Neural cell (in vitro differentiated cells): ENCODE data around the gene CCDC196. TPM values are rescaled to one million over a fixed set of nuclear protein-coding genes. Genes with fewer than 3 reads are reported as not detected.

ENCODE experiments used
- H2AFZ ChIP-seq: fragments of 200-600, 300-800 bp; sonication (generic), shearing (Covaris generic); 2 replicates; pipeline ENCODE4 v1.6.0; 2014; ENCODE audit warnings: low read depth, mild to moderate bottlenecking, antibody characterized with exemption, low read length, moderate library complexity
- H3F3A ChIP-seq: fragments of 200-600 bp; shearing (Covaris generic); 2 replicates; pipeline ENCODE4 v1.6.1; 2016; ENCODE audit warnings: mild to moderate bottlenecking, moderate library complexity, mixed read lengths, antibody characterized with exemption, low read length; ENCODE audit not compliant: insufficient read depth, poor library complexity, severe bottlenecking
- H3K27ac ChIP-seq: fragments of 200-600, 300-800 bp; sonication (generic), shearing (Covaris generic); 2 replicates; pipeline ENCODE4 v1.5.1; 2014; ENCODE audit warnings: mild to moderate bottlenecking, low read length, moderate library complexity
- H3K27me3 ChIP-seq: fragments of 300-800, 200-600 bp; sonication (generic), shearing (Covaris generic); 2 replicates; pipeline ENCODE4 v1.6.0; 2014; ENCODE audit warnings: mild to moderate bottlenecking, low read depth, low read length, moderate library complexity; ENCODE audit not compliant: insufficient read depth
- H3K36me3 ChIP-seq: fragments of 300-800, 200-600 bp; sonication (generic), shearing (Covaris generic); 2 replicates; pipeline ENCODE4 v1.5.1; 2014; ENCODE audit warnings: mild to moderate bottlenecking, antibody characterized with exemption, low read length, moderate library complexity; ENCODE audit not compliant: insufficient read depth
- H3K4me2 ChIP-seq: fragments of 300-800, 200-600 bp; sonication (generic), shearing (Covaris generic); 2 replicates; pipeline ENCODE4 v1.6.0; 2014; ENCODE audit warnings: mild to moderate bottlenecking, low read length
- H3K4me3 ChIP-seq: fragments of 300-800, 200-600 bp; sonication (generic), shearing (Covaris generic); 2 replicates; pipeline ENCODE4 v1.5.1; 2014; ENCODE audit warnings: mild to moderate bottlenecking, low read length, moderate library complexity
- H3K79me2 ChIP-seq: fragments of 200-600 bp; shearing (Covaris generic); replicated peaks from 2 replicates; pipeline ENCODE4 v1.6.0; 2014; ENCODE audit warnings: mild to moderate bottlenecking, low read length, moderate library complexity; ENCODE audit not compliant: insufficient read depth
- H3K9ac ChIP-seq: fragments of 300-800, 200-600 bp; sonication (generic), shearing (Covaris generic); 2 replicates; pipeline ENCODE4 v1.6.1; 2016; ENCODE audit warnings: mild to moderate bottlenecking, low read length, mixed read lengths
- H3K9me2 ChIP-seq: fragments of 200-600 bp; shearing (Covaris generic); 2 replicates; pipeline ENCODE4 v1.6.1; 2016; ENCODE audit warnings: mild to moderate bottlenecking, low read length, mixed read lengths; ENCODE audit not compliant: insufficient read depth
- H3K9me3 ChIP-seq: fragments of 200-600, 300-800 bp; sonication (generic), shearing (Covaris generic); 2 replicates; pipeline ENCODE4 v1.6.1; 2016; ENCODE audit warnings: mild to moderate bottlenecking, mixed run types, low read length, moderate library complexity, mixed read lengths
- H4K20me1 ChIP-seq: fragments of 200-600 bp; shearing (Covaris generic); 2 replicates; pipeline ENCODE4 v1.6.1; 2016; ENCODE audit warnings: mild to moderate bottlenecking, mixed run types; ENCODE audit not compliant: insufficient read depth
- CTCF ChIP-seq: fragments of 450-650 bp; IDR thresholded peaks from 2 replicates; pipeline ENCODE4 v1.5.1; 2014; ENCODE audit warnings: antibody characterized with exemption, mild to moderate bottlenecking, moderate library complexity; ENCODE audit not compliant: poor library complexity, severe bottlenecking
- EP300 ChIP-seq: fragments of 450-650 bp; conservative IDR thresholded peaks from 2 replicates; pipeline ENCODE4 v1.6.1; 2014; ENCODE audit warnings: antibody characterized with exemption, mild to moderate bottlenecking, moderate library complexity; ENCODE audit not compliant: poor library complexity, severe bottlenecking
- EZH2 ChIP-seq: fragments of 200-600, 300-800 bp; shearing (Covaris generic), sonication (generic); IDR thresholded peaks from 2 replicates; pipeline ENCODE4 v1.6.1; 2014; ENCODE audit warnings: antibody characterized with exemption, low read length, borderline replicate concordance, mild to moderate bottlenecking; ENCODE audit not compliant: insufficient read depth, poor library complexity, severe bottlenecking
- MXI1 ChIP-seq: fragments of 450-650 bp; conservative IDR thresholded peaks from 2 replicates; pipeline ENCODE4 v1.6.1; 2014; ENCODE audit warnings: antibody characterized with exemption, mild to moderate bottlenecking; ENCODE audit not compliant: poor library complexity, severe bottlenecking
- POLR2AphosphoS5 ChIP-seq: IDR thresholded peaks from 2 replicates; pipeline ENCODE4 v1.6.1; 2012
- RAD21 ChIP-seq: fragments of 450-650 bp; conservative IDR thresholded peaks from 2 replicates; pipeline ENCODE4 v1.6.1; 2014; ENCODE audit warnings: antibody characterized with exemption, mild to moderate bottlenecking, moderate library complexity
- REST ChIP-seq: IDR thresholded peaks from 2 replicates; pipeline ENCODE4 v1.6.1; 2012; ENCODE audit warnings: borderline replicate concordance
- SMC3 ChIP-seq: fragments of 450-650 bp; conservative IDR thresholded peaks from 2 replicates; pipeline ENCODE4 v1.6.1; 2014; ENCODE audit warnings: antibody characterized with exemption, mild to moderate bottlenecking, moderate library complexity; ENCODE audit not compliant: poor library complexity
- TAF1 ChIP-seq: IDR thresholded peaks from 2 replicates; pipeline ENCODE4 v1.6.1; 2012; ENCODE audit warnings: low read depth
- polyA plus RNA-seq: library from polyadenylated mRNA; depleted of rRNA; stranded (reverse); fragments of >200 nt; gene quantifications from 2 replicates; pipeline ENCODE4 v1.2.3, GENCODE V29; 2014

The CCDC196 gene
- polyA plus RNA-seq, 1 donor from 2014 or later = not detected

- Histone ChIP-seq H3F3A (no peaks in the 10 kb centered on the region), H2AFZ (no peak overlapping the region), H3K9me3 (no peaks in the 10 kb centered on the region), H3K9me2 (no peaks in the 10 kb centered on the region), H3K4me2 (no peak overlapping the region), H3K27ac (no peak overlapping the region), H3K79me2 (peaks cover 31% of the 10 kb centered on the region), H3K9ac (no peak overlapping the region), H3K27me3 (no peaks in the 10 kb centered on the region), H4K20me1 (no peaks in the 10 kb centered on the region), H3K36me3 (no peaks in the 10 kb centered on the region), H3K4me3 (no peak overlapping the region)
- TF ChIP-seq REST (no peak), TAF1 (no peak), RAD21 (no peak), POLR2AphosphoS5 (no peak), EZH2 (no peak), EP300 (no peak), SMC3 (no peak), CTCF (no peak)
These were observed 52.9 kb downstream of the CCDC196 start for GRCh38 chr14:66539034-66539433.

- Histone ChIP-seq H3K9me2 (no peaks in the 10 kb centered on the region), H3K9ac (no peak overlapping the region), H3F3A (no peaks in the 10 kb centered on the region), H3K36me3 (no peaks in the 10 kb centered on the region), H3K79me2 (peaks cover 21% of the 10 kb centered on the region), H4K20me1 (no peaks in the 10 kb centered on the region), H3K27ac (no peak overlapping the region), H3K4me2 (no peak overlapping the region), H2AFZ (no peak overlapping the region), H3K27me3 (no peaks in the 10 kb centered on the region), H3K9me3 (no peaks in the 10 kb centered on the region), H3K4me3 (no peak overlapping the region)
- TF ChIP-seq REST (no peak), EZH2 (no peak), MXI1 (no peak), POLR2AphosphoS5 (no peak), EP300 (no peak), TAF1 (no peak), SMC3 (no peak), RAD21 (no peak), CTCF (no peak)
These were observed 53.9 kb downstream of the CCDC196 start for GRCh38 chr14:66540038-66540437.
